ENCODE results near the gene C4orf54.

DNA sequence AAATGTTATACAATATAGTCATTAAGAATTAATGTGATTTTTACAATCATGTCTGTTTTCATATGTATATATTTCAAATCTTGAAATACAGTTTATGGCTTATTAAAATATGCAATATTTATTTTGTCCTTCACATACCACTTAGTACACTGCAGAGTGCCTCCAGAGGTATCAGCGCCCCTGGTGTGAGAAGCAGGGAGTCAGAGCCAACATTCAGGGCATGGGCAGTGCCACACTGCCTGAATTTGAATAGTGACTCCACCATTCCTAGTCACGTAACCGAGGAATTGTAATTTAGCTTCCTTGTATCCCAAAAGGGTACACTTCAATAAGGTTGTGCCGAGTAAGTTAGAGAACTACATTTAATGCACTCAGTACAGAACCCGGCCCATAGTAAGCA lies 4.3 kb upstream of the C4orf54 start:
- TF ChIP-seq EZH2 (IDR thresholded peaks at IDR 0.05; ENCODE audit: borderline replicate concordance, low read depth, low read length, severe bottlenecking), result no peak
- TF ChIP-seq, protein P1, sequence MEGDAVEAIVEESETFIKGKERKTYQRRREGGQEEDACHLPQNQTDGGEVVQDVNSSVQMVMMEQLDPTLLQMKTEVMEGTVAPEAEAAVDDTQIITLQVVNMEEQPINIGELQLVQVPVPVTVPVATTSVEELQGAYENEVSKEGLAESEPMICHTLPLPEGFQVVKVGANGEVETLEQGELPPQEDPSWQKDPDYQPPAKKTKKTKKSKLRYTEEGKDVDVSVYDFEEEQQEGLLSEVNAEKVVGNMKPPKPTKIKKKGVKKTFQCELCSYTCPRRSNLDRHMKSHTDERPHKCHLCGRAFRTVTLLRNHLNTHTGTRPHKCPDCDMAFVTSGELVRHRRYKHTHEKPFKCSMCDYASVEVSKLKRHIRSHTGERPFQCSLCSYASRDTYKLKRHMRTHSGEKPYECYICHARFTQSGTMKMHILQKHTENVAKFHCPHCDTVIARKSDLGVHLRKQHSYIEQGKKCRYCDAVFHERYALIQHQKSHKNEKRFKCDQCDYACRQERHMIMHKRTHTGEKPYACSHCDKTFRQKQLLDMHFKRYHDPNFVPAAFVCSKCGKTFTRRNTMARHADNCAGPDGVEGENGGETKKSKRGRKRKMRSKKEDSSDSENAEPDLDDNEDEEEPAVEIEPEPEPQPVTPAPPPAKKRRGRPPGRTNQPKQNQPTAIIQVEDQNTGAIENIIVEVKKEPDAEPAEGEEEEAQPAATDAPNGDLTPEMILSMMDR (IDR thresholded peaks at IDR 0.05; ENCODE audit: borderline replicate concordance, extremely low read depth, low read length, poor library complexity, severe bottlenecking), result no peak

Data from DND-41 (cell line).